ENCODE data around the gene TYSND1. TPM values are rescaled to one million over a fixed set of nuclear protein-coding genes. Genes with fewer than 3 reads are reported as not detected.

The TYSND1 gene
- total RNA-seq, 2 donors from 2014 or later: 18.2 to 32.4 TPM

DNA sequence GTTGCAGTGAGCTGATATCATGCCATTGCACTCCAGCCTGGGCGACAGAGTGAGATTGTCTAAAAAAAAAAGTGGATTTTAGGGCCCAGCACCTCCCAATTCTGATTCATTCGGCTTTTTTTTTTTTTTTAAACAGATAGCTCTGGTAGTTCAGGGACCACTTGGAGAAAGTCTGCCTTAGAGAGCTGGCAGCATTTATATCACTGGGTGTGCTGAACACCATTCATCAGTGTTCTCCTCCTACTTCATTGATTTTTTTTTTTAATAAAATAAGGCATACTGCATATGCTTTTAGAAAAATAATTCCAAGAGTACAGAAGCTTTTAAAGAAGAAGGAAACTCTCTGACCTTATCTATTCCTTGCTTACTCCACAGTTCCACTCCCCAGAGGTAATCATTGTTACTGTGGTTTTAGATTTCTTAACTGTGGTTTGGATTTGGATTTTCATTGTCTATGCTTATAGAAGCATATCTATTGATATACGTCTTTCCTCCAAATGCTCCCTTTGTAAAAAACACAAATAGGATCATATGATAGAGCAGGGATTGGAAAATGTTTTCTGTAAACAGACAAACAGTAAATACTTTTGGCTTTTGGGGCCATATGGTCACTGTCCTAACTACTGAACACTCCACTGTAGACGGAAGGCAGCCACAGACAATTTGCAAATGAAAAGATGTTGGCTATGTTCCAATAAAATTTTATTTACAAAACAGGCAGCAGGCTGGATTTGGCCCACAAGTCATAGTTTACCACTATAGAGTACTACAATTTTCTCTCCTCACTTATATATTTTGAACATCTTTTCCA is 44.9 kb upstream of the TYSND1 start:
- WGBS: 61% methylated on average over 4 of the region's 4 CpGs
- DNase-seq (ENCODE audit: low spot score): no peak
- H3K36me3 ChIP-seq: no peaks in the 10 kb centered on the region
- no peak overlapping the region for H3K27ac ChIP-seq
- H3K9me3 ChIP-seq: no peaks in the 10 kb centered on the region
- intact Hi-C loops (cut with DNase I): no loop called here
- TF ChIP-seq POLR2A (IDR thresholded peaks at IDR 0.05) (no peak), POLR2AphosphoS5 (IDR thresholded peaks at IDR 0.05) (no peak)
- TF ChIP-seq, protein P1, sequence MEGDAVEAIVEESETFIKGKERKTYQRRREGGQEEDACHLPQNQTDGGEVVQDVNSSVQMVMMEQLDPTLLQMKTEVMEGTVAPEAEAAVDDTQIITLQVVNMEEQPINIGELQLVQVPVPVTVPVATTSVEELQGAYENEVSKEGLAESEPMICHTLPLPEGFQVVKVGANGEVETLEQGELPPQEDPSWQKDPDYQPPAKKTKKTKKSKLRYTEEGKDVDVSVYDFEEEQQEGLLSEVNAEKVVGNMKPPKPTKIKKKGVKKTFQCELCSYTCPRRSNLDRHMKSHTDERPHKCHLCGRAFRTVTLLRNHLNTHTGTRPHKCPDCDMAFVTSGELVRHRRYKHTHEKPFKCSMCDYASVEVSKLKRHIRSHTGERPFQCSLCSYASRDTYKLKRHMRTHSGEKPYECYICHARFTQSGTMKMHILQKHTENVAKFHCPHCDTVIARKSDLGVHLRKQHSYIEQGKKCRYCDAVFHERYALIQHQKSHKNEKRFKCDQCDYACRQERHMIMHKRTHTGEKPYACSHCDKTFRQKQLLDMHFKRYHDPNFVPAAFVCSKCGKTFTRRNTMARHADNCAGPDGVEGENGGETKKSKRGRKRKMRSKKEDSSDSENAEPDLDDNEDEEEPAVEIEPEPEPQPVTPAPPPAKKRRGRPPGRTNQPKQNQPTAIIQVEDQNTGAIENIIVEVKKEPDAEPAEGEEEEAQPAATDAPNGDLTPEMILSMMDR (IDR thresholded peaks at IDR 0.05): no peak
- H3K4me3 ChIP-seq: no peak overlapping the region
- no peaks in the 10 kb centered on the region for H3K4me1 ChIP-seq (replicated peaks)
- H3K27me3 ChIP-seq (replicated peaks; ENCODE audit: insufficient read depth): no peaks in the 10 kb centered on the region

DNA sequence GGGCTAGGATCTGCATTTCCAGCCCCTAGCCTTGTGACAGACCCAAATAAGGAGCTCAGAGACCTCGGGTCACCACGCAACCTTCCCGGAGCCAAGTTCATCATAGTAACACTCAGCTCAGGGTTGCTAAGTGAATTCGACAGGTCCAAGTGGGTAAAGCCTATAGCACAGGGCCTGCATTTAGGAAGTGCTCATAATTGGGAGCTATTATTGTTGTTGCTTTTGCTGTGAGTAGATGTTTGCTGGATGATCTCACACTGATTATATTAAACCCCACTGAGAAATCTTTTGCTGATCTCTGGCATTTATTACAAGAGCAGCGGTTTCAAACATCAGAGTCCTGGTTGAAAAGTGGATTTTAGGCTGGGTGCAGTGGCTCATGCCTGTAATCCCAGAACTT is 44.1 kb upstream of the TYSND1 start:
- intact Hi-C loops (cut with DNase I): no loop called here
- TF ChIP-seq, protein P1 (IDR thresholded peaks at IDR 0.05): no peak
- TF ChIP-seq POLR2A (IDR thresholded peaks at IDR 0.05) (no peak), POLR2AphosphoS5 (IDR thresholded peaks at IDR 0.05) (no peak)
- H3K27me3 ChIP-seq (replicated peaks; ENCODE audit: insufficient read depth): no peaks in the 10 kb centered on the region
- H3K4me1 ChIP-seq (replicated peaks): no peaks in the 10 kb centered on the region
- no peak overlapping the region for H3K4me3 ChIP-seq
- 76% methylated on average over 5 of the region's 5 CpGs for WGBS
- H3K36me3 ChIP-seq: no peaks in the 10 kb centered on the region
- no peak for DNase-seq (ENCODE audit: low spot score)
- no peak overlapping the region for H3K27ac ChIP-seq
- H3K9me3 ChIP-seq: no peaks in the 10 kb centered on the region

DNA sequence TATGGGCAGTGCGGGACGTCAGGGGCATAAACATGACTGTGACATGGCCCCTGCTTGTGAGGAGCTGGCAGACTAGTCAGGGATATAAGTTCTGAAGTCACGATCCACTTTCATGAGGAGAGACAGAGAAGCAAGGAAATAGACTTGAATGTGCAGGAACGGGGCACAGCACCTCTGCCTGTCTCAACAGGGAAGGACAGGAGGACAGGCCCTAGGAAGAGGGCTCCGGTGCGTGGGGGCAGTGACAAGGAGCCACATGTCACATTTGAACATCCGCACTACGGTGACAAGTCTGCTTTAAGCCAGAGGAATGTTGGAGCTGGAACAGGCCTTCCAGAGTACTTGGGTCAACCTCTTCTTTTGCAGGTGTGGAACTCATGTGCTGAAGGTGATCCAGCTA is 43.6 kb upstream of the TYSND1 start:
- WGBS: 89% methylated on average over 8 of the region's 8 CpGs
- H3K4me3 ChIP-seq: no peak overlapping the region
- no peak for DNase-seq (ENCODE audit: low spot score)
- intact Hi-C loops (cut with DNase I): no loop called here
- no peaks in the 10 kb centered on the region for H3K4me1 ChIP-seq (replicated peaks)
- no peak overlapping the region for H3K27ac ChIP-seq
- no peaks in the 10 kb centered on the region for H3K36me3 ChIP-seq
- no peaks in the 10 kb centered on the region for H3K27me3 ChIP-seq (replicated peaks; ENCODE audit: insufficient read depth)
- no peaks in the 10 kb centered on the region for H3K9me3 ChIP-seq
- no peak for TF ChIP-seq POLR2A (IDR thresholded peaks at IDR 0.05)
- TF ChIP-seq, protein P1 (IDR thresholded peaks at IDR 0.05): no peak
- TF ChIP-seq POLR2AphosphoS5 (IDR thresholded peaks at IDR 0.05): no peak

DNA sequence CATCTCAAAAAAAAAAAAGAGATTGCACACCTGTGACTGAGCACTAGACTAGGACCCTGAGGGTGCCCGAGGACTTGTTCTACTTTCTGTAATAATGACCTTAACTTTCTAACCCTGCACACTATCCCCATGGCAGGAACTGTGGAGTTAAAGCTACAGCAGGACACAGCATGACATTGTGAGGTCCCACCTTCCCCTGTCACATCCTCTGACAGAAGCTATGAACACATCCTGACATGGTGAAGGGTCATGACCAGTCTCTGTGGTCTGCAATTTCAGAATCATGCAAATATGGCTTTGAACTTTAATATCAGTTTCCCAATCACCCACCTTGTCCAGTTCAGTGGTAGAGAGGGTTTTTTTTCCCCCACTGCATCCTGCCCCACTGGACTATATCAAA is 42.3 kb upstream of the TYSND1 start:
- no peaks in the 10 kb centered on the region for H3K36me3 ChIP-seq
- no peak for DNase-seq (ENCODE audit: low spot score)
- TF ChIP-seq, protein P1 (IDR thresholded peaks at IDR 0.05): no peak
- no peak for TF ChIP-seq POLR2A (IDR thresholded peaks at IDR 0.05)
- H3K9me3 ChIP-seq: no peaks in the 10 kb centered on the region
- no peaks in the 10 kb centered on the region for H3K27me3 ChIP-seq (replicated peaks; ENCODE audit: insufficient read depth)
- no peak overlapping the region for H3K27ac ChIP-seq
- 80% methylated on average over 1 of the region's 1 CpG for WGBS
- no peak overlapping the region for H3K4me3 ChIP-seq
- intact Hi-C loops (cut with DNase I): no loop called here
- no peaks in the 10 kb centered on the region for H3K4me1 ChIP-seq (replicated peaks)

DNA sequence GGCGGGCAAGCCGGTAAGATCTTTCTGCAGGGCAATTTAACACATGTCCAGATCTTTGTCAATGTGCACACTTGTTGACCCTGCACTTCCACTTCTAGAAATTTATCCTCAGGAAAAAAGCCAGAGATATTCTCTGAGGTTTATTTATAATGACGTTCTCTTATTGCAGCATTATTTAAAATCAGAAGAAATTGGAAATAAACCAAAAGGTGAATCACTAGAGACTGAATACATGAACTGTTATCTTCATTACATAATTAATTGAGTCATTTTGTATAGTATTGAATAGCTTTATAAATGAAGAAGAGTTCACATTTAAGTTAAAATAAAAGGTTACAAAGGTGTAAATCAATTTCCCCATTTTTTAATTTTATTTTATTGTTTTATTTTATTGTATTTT is 40.1 kb upstream of the TYSND1 start:
- intact Hi-C loops (cut with DNase I): no loop called here
- DNase-seq (ENCODE audit: low spot score): no peak
- Histone ChIP-seq H3K27ac (no peak overlapping the region), H3K36me3 (no peaks in the 10 kb centered on the region), H3K9me3 (no peaks in the 10 kb centered on the region), H3K27me3 (replicated peaks; ENCODE audit: insufficient read depth) (no peaks in the 10 kb centered on the region), H3K4me1 (replicated peaks) (no peaks in the 10 kb centered on the region), H3K4me3 (no peak overlapping the region)
- WGBS: 26% methylated on average over 3 of the region's 3 CpGs
- TF ChIP-seq, protein P1 (IDR thresholded peaks at IDR 0.05): no peak
- TF ChIP-seq POLR2AphosphoS5 (IDR thresholded peaks at IDR 0.05) (no peak), POLR2A (IDR thresholded peaks at IDR 0.05) (no peak)

Data from prostate gland (tissue), 2 donors.